Activated CD8-positive, alpha-beta memory T cell treated with anti-CD3 and anti-CD28 coated beads, Interleukin-2, amount 50 U/mL, for 24 hours (primary cell): Measurements from ENCODE around the gene ADCY3.
"Not testable (repeated sequence)": the region's sequence is repeated elsewhere in the genome, so short reads cannot be mapped to it uniquely, and the experiment has no call there.

Experiments used
- DNase-seq: peaks from one replicate; pipeline ENCODE4 v3.0.0-alpha.2; 2020; ENCODE audit errors: extremely low read depth

The ADCY3 gene

GRCh38 chr2:24844023-24844685 is 75.9 kb downstream of the ADCY3 start:
- DNase-seq = no peak

GRCh38 chr2:24843330-24843860 is 76.6 kb downstream of the ADCY3 start:
- DNase-seq = no peak

- DNase-seq = no peak
Measured at GRCh38 chr2:24842081-24843050, 77.7 kb downstream of the ADCY3 start.

GRCh38 chr2:24840962-24841945 is 78.8 kb downstream of the ADCY3 start:
- no peak for DNase-seq

- DNase-seq = no peak
Measured at GRCh38 chr2:24840164-24840869, 79.7 kb downstream of the ADCY3 start.

GRCh38 chr2:24839729-24840128 is 80.3 kb downstream of the ADCY3 start:
- no peak for DNase-seq

GRCh38 chr2:24838541-24838940 is 81.5 kb downstream of the ADCY3 start:
- DNase-seq = no peak

GRCh38 chr2:24837996-24838513 is 82.0 kb downstream of the ADCY3 start:
- no peak for DNase-seq

GRCh38 chr2:24836706-24837105 is 83.3 kb downstream of the ADCY3 start:
- DNase-seq = no peak

GRCh38 chr2:24836206-24836605 is 83.8 kb downstream of the ADCY3 start:
- DNase-seq = no peak

- DNase-seq = not testable (repeated sequence)
Measured at GRCh38 chr2:24835411-24835810, 84.6 kb downstream of the ADCY3 start.

- DNase-seq = no peak
Measured at GRCh38 chr2:24834733-24835395, 85.2 kb downstream of the ADCY3 start.

- no peak for DNase-seq
Measured at GRCh38 chr2:24833821-24834732, 86.0 kb downstream of the ADCY3 start.

- no peak for DNase-seq
Measured at GRCh38 chr2:24832931-24833701, 86.9 kb downstream of the ADCY3 start.

- no peak for DNase-seq
Measured at GRCh38 chr2:24832521-24832920, 87.5 kb downstream of the ADCY3 start.

GRCh38 chr2:24832073-24832461 is 88.0 kb downstream of the ADCY3 start:
- DNase-seq = no peak

- DNase-seq = no peak
Measured at GRCh38 chr2:24831221-24832072, 88.6 kb downstream of the ADCY3 start.
